ENCODE results near the gene MYO9B.

Gene MYO9B

DNA sequence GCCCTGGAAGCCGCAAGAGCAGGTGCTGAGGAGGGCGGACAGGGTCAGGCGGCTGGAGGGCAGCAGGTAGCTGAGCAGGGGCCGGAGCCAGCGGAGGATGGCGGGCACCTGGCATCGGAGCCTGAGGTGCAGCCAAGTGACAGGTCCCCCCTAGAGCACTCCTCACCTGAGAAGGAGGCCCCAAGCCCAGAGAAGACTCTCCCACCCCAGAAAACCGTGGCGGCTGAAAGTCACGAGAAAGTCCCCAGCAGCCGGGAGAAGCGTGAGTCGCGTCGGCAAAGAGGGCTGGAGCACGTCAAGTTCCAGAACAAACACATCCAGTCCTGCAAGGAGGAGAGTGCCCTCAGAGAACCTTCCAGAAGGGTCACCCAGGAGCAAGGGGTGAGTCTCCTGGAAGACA, 119.0 kb downstream of the MYO9B start:
- no peak for DNase-seq

DNA sequence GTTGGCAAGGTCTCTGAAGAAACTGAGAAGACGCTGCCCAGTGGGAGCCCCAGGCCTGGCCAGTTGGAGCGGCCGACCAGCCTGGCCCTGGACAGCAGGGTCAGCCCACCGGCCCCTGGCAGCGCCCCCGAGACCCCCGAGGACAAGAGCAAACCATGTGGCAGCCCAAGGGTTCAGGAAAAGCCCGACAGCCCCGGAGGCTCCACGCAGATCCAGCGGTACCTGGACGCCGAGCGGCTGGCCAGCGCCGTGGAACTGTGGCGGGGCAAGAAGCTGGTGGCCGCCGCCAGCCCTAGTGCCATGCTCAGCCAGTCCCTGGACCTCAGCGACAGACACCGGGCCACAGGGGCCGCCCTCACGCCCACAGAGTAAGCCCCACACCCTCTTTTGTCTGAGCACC, 119.5 kb downstream of the MYO9B start:
- no peak for DNase-seq

DNA sequence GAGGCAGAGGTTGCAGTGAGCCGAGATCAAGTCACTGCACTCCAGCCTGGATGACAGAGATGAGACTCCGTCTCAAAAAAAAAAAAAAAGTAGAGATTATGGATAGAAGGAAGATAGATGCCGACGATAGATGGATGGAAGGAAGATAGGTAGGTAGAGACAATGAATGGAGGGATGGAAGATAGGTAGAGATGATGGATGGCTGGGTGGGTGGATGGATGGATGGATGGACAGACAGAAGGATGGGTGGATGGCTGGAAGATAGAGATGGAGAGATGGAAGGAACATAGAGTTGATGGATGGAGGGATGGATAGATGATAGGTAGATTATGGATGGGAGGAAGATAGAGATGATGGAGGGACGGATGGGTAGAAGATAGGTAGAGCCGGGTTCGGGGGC, 121.0 kb downstream of the MYO9B start:
- no peak for DNase-seq

DNA sequence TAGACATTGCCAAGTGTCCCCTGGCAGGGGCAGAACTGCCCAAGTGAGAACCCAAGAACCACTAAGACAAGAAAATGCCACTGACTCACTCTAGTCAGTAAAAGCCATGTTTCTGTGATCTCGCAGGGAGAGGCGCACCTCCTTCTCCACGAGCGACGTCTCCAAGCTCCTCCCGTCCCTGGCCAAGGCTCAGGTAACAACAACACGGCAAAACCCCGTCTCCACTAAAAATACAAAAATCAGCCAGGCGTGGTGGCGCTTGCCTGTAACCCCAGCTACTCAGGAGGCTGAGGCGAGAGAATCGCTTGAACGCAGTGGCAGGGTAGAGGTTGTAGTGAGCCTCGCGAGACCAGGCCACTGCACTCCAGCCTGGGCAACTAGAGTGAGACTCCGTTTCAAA, 122.1 kb downstream of the MYO9B start:
- DNase-seq: no peak

DNA sequence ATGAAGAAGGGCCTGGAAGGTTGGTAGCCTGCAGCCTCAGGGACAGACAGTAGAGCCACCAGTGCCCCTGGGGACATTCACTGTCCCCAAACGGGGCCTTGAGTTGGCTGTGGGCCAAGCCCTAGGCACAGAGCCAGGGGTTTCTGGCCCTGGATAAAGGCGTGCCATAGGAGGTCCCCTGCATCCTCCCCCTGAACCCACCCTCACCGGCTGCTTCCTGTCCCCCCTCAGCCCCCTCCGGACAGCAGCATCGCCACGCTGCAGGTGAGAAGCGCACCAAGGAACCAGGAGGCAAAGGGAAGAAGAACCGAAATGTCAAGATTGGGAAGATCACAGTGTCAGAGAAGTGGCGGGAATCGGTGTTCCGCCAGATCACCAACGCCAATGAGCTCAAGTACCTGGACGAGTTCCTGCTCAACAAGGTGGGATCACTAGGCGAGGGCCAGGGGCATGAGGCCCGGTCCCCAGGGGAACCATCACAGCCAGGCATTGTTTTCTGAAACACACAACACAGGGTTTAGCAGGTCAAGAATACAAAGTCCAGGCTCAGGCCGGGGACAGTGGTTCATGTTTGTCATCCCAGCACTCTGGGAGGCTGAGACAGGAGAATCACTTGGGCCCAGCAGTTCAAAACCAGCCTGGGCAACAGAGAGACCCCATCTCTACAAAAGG, 125.0 kb downstream of the MYO9B start:
- no peak for DNase-seq

DNA sequence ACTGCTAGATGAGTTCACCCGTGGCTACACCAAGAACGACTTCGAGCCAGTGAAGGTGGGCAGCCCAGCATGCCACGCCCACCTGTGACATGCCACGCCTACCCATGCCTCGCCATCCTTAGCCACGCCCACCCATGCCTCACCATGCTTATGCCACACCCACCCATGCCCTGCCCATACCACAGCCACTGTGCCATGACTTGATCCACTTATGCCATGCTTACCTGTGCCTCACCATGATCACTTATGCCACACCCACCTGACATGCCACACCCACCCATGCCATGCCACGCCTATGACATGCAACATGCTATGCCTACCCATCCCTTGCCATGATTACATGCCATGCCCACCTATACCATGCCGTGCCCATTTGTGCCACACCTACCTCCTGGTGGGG, 126.7 kb downstream of the MYO9B start:
- DNase-seq: no peak

DNA sequence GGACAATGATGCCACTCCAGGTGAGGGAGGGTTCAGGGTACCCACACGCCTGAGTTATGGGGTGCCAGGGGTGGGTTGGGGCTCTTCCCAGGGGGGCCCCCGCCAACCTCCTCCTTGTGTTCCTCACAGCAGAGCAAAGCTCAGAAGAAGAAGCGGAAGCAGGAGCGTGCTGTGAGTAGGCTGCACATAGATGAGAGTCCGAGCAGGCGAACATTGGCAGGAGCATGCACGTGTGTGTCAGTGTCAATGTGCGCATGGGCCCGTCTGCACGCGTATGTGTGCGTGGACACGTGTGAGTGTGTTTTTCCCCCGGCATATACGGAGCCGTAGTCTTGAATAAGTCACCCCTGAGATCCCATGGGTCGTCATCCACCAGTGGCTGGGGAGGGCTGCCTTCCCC, 127.1 kb downstream of the MYO9B start:
- DNase-seq: no peak

DNA sequence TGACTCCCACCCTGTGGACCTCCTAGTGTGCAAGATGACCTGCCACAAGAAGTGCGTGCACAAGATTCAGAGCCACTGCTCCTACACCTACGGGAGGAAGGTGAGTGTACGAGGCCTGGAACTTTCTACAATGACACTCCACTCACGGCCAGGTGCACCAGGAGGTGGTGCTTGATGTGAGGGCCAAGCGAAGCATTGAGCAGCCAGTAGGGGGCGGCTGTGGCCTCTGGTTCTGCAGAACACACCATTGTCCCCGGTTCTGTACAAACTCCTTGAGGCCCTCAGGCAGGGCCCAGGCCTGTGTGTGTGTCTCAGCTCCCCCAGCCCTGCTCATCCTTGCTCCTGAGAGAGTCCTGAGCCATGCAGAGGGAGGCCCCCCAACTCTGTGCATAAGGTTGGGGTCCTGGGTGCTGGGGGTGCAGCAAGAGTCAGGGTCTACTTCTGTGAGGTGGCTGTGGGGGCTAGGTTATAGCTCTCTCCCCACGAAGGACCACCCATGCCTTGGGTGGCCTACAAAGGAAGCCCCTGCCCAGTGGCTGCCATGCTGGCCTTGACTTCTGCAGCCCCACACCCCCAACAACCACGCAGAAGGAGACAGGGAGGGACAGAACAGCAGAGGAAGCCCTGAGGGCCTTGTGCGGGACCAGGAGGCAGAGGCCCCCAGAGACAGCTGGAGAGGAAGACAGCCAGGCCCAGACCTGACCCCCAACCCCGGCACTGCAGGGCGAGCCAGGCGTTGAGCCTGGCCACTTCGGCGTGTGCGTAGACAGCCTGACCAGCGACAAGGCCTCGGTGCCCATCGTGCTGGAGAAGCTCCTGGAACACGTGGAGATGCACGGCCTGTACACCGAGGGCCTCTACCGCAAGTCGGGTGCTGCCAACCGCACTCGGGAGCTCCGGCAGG, 129.9 kb downstream of the MYO9B start:
- peak; percentile 2 for DNase-seq

DNA sequence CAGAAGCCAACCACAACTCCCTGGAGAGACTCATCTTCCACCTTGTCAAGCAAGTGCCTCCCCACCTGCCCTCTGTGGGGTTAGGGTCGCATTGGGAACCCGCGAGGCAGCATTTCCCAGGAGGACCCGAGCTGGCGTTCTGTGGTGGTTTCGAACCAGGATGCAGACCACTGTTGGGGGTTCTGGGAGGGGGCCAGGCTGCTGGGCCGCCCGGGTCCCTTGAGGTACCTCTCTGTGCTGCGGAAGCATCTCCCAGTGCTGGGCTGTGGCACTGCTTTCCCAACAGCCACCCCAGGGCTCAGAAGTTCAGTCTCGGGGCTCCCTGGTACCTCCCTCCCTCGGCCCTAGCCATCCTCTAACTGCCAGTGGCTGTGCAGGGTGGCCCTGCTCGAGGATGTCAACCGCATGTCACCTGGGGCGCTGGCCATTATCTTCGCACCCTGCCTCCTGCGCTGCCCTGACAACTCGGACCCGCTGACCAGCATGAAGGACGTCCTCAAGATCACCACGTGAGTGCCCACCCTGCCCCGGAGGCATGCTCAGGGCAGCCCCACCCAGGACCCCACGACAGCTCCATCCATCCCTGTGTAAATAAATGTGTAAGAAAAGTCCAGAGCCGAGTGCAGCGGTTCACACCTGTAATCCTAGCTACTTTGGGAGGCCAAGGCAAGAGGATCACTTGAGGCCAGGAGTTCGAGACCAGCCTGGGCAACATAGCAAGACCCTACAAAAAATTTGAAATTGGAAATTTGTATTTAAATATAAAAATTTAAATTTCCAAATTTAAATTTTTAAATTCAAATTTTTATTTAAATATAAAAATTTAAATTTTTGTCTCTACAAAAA, 131.4 kb downstream of the MYO9B start:
- no peak for DNase-seq

DNA sequence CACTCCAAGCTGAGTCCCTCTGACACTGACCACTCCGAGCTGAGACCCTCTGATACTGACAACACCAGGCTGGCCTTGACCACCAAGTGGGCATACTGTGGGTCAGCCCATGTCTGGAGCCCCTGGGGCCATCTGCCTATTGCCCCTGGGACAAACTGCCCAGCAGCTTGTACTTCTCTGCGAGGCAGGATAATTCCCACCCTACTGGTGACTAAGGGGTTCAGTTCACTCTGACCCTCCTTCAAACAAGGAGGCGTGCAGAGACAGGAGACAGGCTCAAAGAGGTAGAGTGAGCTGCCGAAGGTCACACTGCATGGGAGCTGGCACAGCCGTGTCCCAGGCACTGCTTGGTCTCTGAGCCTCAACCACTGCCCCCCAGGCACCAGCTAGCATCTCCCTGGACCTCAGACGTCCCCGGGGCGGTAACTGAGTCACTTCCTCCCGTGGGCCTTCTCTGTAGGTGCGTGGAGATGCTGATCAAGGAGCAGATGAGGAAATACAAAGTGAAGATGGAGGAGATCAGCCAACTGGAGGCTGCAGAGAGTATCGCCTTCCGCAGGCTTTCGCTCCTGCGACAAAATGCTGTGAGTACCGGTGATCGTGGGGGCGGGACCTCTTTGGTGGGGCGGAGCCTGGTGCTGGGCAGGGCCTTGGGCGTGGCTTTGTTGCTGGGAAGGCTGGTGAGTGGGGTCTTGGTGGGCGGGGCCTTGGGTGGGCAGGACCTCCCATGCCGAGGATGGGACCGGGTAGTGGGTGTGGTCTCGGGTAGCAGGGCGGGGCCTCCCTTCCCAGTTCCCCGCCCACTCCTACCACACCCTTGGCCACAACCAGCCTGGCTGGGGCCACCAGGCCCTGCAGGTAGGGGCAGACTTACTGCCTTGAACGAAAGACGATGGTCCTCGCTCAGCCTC, 133.8 kb downstream of the MYO9B start:
- DNase-seq: peak; percentile 3

DNA sequence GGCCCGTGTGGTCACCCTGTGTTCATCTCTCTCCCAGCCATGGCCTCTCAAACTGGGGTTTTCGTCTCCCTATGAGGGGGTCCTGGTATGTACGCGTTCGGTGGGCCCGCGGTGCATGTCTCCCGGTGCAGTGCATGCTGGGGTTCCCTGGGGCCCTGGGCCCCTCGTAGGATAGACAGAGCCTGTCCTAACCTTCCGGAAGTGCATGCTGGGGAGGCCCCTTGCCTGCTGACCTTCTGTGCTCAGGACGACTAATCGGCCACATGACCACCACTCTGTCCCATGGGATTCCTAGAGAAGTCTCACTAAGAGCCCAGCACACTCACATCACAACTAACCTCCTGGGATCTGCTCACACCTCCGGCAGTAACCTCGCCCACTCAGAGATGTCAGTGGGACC, 134.7 kb downstream of the MYO9B start:
- DNase-seq: no peak

DNA sequence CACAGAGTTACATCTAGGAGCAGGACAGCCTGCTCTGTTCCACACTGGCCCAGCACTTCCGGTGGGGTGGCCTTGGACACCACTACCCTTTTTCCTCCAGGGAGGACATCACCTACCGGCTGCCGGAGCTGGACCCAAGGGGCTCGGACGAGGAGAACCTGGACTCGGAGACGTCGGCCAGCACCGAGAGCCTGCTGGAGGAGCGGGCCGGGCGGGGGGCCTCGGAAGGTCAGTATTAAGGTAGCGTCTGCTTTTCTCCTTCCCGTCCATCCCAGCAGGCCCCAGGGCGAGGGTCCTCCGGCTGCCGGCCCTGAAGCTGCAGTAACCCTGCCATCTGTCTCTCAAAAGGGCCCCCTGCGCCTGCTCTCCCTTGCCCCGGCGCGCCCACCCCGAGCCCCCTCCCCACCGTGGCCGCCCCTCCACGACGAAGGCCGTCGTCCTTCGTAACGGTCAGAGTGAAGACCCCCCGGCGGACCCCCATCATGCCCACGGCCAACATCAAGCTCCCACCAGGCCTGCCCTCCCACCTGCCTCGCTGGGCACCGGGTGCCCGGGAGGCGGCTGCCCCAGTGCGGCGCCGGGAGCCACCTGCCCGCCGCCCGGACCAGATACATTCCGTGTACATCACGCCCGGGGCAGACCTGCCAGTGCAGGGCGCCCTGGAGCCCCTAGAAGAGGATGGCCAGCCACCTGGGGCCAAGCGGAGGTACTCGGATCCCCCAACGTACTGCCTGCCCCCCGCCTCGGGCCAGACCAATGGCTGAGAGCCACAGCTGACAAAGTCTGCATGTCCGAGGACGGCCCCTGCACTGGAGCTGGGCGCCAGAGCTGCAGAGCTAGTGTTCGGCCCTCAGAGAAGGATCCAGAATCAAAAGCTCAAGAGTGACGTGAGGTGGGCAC, 136.2 kb downstream of the MYO9B start:
- DNase-seq: no peak

DNA sequence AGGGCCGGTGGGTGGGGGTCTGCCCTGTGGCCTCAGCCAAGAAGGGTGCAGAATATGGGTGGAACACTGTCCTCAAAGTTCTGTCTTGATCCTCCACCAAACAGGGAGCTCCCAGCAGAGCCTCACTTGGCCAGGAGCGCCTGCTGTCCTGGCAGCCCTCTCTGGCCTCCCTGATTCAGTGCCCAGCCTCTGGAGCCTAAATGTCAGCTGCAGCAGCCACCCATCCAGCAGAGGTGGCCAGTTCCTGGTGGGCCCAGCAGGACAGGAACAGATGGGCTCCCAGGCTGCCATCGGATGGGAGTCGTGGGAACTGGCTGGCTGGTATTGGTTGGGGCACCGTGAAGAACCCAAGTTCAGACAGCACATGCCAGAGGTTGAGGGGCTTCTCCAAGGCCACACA, 137.8 kb downstream of the MYO9B start:
- DNase-seq: no peak

DNA sequence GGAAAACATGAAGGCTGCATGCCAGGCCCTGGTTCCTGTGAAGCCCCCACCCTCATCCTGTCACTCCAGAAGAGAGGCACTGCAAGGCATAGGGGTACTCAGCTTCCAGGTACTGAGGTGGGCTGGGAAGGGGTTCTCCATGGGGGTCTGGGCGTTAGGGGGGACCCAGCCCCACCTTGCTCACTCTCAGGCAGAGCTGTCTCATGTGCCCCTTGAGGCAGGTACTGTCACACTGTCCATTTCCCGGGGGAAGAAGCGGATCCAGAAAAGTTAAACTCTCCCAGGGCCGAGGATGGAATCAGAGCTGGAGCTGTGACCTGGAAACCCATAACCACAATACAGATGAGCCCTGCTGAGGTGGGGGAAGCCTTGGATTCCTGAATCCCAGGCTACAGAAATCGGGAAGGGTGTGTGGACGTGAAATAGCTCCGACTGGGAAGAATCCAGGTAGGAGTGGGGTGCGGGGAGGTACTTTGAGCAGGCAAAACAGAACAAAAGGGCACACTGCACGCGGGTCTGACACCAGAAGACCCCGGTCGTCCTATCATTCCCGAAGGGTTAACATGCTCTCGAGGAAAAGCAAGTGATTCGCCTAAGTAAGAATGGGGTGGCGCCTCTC, 139.0 kb downstream of the MYO9B start:
- no peak for DNase-seq

DNA sequence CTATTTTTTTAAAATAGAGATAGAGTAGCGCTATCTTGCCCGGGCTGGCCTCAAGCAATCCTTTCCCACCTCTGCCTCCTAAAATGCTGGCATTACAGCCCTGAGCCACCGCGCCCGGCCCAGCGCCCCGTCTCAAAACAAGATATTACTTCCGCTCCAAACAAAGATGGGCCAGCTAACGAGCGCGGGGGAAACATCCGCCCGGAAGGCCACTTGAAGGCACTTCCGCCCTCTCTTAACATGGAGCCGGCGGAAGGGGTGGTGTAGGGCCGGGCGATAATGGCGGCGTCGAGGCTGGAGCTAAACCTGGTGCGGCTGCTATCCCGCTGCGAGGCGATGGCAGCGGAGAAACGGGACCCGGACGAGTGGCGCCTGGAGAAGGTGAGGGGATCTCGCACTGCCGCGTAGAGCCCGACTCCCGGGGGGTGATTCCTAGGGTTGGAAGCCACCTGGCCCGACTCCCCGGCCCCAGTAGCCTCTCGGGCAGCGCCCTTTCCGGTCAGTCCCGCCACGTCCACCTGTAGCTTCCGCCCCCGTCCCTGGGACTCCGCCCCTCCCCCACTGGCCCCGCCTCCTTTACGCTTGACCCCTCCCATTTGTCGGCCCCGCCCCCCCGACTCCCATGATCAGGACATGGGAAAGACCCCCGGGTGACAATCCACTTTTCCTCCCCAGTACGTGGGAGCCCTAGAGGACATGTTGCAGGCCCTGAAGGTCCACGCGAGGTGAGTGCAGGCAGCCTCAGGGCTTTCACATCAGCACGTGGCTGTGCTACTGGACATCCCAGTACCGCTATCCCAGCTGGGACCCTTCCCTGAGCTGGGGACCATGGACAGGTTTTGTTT, 139.8 kb downstream of the MYO9B start, which contains the start of gene USE1:
Gene USE1, plus strand, starts transcription at position 231 of the 845 bp plus-strand sequence. Its CDS starts 49 bp downstream, at position 280.
- peak; percentile 51 for DNase-seq

DNA sequence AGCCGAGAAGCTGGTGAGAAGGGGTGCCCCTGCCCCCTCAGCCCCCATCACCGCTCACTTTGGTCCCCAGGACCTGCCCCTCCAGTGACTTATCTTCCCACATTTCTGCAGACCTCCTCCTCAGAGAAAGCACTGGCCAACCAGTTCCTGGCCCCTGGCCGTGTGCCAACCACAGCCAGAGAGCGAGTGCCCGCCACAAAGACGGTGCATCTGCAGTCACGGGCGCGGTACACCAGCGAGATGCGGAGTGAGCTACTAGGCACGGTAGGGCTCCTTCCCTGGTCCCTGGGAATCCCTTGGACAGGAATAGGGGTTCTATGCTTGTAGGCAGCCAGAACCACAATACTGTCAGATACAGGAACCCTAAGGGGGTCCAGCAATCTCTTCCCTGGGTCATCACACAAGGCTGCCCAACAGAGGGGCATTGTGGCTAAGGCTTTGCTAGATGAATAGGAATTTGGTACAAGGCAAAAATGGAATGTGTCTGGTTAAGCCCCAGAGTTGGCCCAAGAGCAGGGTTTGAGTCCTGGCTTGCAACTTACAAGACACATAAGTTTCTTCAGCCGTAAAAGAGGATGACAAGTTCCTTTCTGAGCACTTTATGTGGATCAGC, 140.6 kb downstream of the MYO9B start:
- DNase-seq: no peak

DNA sequence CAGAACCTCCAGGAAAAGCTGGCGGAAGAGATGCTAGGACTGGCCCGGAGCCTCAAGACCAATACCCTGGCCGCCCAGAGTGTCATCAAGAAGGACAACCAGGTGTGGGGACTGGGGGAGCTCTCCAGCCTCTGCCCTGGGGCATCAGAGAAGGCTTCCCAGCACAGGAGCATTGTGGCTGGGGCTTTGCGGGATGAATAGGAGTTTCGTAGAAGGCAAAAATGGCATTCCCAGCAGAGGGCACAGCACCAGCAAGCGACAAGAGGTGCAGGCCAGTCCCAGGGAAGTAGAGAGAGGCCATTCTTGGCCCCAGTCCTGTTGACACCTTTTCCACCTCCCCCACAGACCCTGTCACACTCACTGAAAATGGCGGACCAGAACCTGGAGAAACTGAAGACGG, 143.7 kb downstream of the MYO9B start:
- no peak for DNase-seq

DNA sequence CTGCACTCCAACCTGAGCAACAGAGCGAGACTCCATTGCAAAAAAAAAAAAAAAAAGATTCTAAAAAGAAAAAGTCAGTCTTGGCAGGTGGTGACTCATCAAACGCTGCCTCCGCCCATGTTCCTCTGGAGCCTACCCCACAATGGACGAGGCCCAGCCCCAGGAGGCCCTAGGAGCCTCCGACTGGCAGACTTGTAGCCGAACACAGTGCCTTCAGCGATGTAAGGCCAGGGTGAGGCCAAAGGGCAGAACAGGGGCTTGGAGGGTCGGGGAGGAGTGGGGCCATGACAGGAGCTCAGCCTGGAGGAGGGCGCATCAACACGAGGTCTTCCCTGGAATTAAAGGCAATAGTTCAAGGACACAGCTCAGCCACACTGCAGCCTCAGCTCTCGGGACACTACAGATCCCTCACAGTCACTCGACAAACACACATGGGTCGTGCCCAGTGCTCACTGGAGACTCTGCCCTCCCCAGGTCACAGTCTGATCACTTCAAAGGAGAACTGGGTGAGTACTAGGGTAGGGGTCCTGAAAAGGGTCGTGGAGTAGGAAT, 144.7 kb downstream of the MYO9B start:
- DNase-seq: no peak

DNA sequence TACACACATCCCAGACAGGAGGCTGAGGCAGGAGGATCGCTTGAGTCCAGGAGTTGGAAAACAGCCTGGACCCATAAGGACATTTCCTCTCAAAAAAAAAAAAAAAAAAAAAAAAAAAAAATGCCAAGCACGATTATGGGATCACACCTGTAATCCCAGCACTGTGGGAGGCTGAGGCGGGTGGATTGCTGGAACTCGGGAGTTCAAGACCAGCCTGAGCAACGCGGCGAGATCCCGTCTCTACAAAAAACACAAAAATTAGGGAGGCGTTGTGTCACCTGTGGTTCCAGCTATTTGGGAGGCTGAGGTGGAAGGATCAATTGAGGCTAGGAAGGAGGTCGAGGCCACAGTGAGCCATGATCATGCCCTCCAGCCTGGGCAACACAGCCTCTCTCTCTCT, 149.5 kb downstream of the MYO9B start:
- no peak for DNase-seq
